ENCODE results near the gene ZNF25. TPM values are rescaled to one million over a fixed set of nuclear protein-coding genes. Genes with fewer than 3 reads are reported as not detected.
"Not testable (repeated sequence)": the region's sequence is repeated elsewhere in the genome, so short reads cannot be mapped to it uniquely, and the experiment has no call there.

Gene ZNF25
- 1 to 10 TPM; 1.1 to 3.1 (median 2.6) TPM for total RNA-seq
- long read RNA-seq = 0 reads

GRCh38 chr10:37976091-37976879 is at the start of gene ZNF25:
Gene ZNF25, minus strand, starts transcription at chr10:37976647. Its CDS starts 4,925 bp downstream, at chr10:37971722.
- peak; percentile 82 to 95 (median 84) for TF ChIP-seq CTCF (IDR thresholded peaks at IDR 0.05)
- peak; percentile 83 for TF ChIP-seq POLR2A (IDR thresholded peaks at IDR 0.05)
- Histone ChIP-seq H3K36me3 (no peaks in the 10 kb centered on the region), H3K27me3 (no peaks in the 10 kb centered on the region), H3K4me3 (peak within 1 kb of the TSS; percentile 82 to 91 (median 86)), H3K4me1 (no peaks in the 10 kb centered on the region), H3K27ac (peak within 1 kb of the TSS; percentile 92 to 98 (median 96)), H3K9me3 (no peaks in the 10 kb centered on the region)
- 1% methylated on average over 33 of the region's 66 CpGs for WGBS (ENCODE audit: insufficient coverage, low coverage, low lambda C conversion rate, missing lambda C conversion rate)
- intact Hi-C loops (cut with DNase I) = loop anchor here in 1 of 2 donors (5.0 kb wide), 1 partner anchor 116 kb away; the partner anchor contains the start of gene ZNF37A
- ATAC-seq = peak; percentile 98 to 100 (median 98)
- DNase-seq = peak; percentile 98 to 99 (median 99)

GRCh38 chr10:38025283-38025682 is 48.8 kb upstream of the ZNF25 start:
- intact Hi-C loops (cut with DNase I) = no loop called here
- Histone ChIP-seq H3K4me3 (no peak overlapping the region), H3K27ac (no peak overlapping the region), H3K36me3 (peaks cover 0 to 50% (median 3%) of the 10 kb centered on the region in 4 donors), H3K9me3 (no peaks in the 10 kb centered on the region), H3K27me3 (no peaks in the 10 kb centered on the region), H3K4me1 (no peaks in the 10 kb centered on the region)
- peak in 1 of 4 donors; percentile 26 for ATAC-seq
- DNase-seq = no peak
- WGBS (ENCODE audit: insufficient coverage, low coverage, low lambda C conversion rate, missing lambda C conversion rate) = no CpG with 5 or more reads among the region's 3 CpGs
- TF ChIP-seq POLR2A (IDR thresholded peaks at IDR 0.05) (no peak), CTCF (IDR thresholded peaks at IDR 0.05) (no peak)

GRCh38 chr10:38019124-38019523 is 42.7 kb upstream of the ZNF25 start:
- WGBS (ENCODE audit: insufficient coverage, low coverage, low lambda C conversion rate, missing lambda C conversion rate) = 67% methylated on average over 3 of the region's 4 CpGs
- H3K4me3 ChIP-seq; intact Hi-C loops (cut with DNase I); H3K9me3 ChIP-seq; H3K27me3 ChIP-seq; H3K27ac ChIP-seq; ATAC-seq; DNase-seq: not testable (repeated sequence)
- Histone ChIP-seq H3K4me1 (peaks cover 0 to 13% (median 6%) of the 10 kb centered on the region in 4 donors), H3K36me3 (peaks cover 0 to 60% (median 20%) of the 10 kb centered on the region in 4 donors)

- TF ChIP-seq POLR2A (IDR thresholded peaks at IDR 0.05) (no peak), CTCF (IDR thresholded peaks at IDR 0.05) (no peak)
- no peak overlapping the region for H3K27ac ChIP-seq
Observed at GRCh38 chr10:38016354-38016753, 39.9 kb upstream of the ZNF25 start.

More at GRCh38 chr10:38016354-38016753, 39.9 kb upstream of the ZNF25 start:
- peaks cover 0 to 23% (median 8%) of the 10 kb centered on the region in 4 donors for H3K4me1 ChIP-seq
- peaks cover 0 to 39% (median 19%) of the 10 kb centered on the region in 4 donors for H3K36me3 ChIP-seq
- no peaks in the 10 kb centered on the region for H3K27me3 ChIP-seq
- WGBS (ENCODE audit: insufficient coverage, low coverage, low lambda C conversion rate, missing lambda C conversion rate) = 44% methylated on average over 1 of the region's 1 CpG
- H3K4me3 ChIP-seq = no peak overlapping the region
- intact Hi-C loops (cut with DNase I) = no loop called here
- no peaks in the 10 kb centered on the region for H3K9me3 ChIP-seq
- no peak for DNase-seq
- peak; percentile 56 to 85 (median 78) for ATAC-seq

Data from right lobe of liver (tissue), 6 donors.